ENCODE data around the gene MFN2. TPM values are rescaled to one million over a fixed set of nuclear protein-coding genes. Genes with fewer than 3 reads are reported as not detected.

MFN2 gene
- 55.6 and 60.4 TPM in 2 replicates for total RNA-seq

DNA sequence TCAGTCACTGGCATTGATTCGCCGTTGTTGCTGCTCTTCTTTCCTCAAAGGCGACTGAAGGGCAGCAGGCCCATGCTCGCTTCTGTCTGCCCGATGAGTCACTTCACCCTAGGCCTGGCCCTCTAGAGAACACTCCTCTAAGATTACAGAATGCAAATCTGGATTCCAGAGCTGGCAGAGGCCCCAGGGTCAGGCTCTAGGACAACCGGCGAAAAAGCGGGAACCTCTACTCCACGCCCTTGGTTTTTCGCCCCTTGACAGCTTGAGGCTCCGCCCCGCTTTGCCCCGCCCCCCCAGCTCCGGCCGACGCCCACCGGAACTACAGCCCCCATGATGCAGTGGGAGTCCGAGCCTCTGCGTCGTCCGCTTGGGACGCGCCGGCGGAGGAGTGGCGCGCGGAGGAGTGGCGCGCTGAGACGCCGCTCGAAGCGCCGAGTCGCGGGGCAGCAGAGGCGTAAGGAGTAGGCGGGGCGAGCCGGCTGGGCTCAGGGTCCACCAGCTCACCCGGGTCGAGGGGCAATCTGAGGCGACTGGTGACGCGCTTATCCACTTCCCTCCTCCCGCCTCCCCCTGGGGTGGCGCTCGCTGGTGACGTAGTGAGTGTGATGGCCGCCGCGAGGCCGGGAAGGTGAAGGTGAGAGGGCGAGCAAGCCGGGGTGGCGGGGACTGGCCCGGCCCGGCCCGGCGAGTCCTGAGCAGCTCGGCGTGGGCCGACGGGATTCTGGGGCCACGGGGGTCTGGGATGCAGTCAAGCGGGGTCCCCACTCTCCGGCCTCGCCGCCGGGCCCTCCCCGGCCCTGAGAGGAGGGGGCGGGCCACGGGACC, at the start of gene MFN2:
Gene MFN2, plus strand, starts transcription at position 594 of the 825 bp plus-strand sequence. CDS start 8,725 bp downstream, outside the sequence.

DNA sequence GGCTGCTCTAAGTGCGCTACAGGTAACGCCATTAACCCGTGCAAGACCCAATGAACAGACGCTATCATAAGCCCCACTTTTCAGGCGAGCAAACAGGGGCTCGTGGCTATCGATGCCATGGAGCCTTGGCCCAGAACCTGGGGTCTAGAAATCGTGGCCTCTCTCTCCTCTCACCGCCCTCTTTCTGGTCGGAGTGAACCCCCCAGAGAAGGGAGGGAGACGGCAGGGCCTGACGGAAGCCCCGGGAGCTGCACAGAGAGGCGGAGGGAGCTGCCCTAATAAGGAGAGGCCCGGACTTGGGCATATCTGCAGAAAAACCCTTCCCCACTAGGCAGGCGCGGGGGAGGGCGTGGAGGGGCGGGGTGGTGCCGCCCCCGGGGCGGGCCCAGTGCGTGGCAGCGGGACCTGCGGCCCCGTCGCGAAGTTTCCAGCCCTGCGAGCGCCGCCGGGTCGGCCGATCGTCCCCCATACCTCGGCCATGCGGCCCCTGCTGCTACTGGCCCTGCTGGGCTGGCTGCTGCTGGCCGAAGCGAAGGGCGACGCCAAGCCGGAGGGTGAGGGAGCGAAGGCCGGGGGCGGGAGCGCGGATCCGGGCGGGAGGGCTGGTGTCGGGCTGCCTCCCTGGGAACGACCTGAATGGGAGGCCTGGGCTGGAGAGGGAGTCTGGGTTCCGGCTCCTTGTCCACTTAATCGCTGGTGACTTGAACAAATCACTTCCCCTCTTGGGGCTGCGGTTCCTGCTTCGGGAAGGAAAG, 45.8 kb upstream of the MFN2 start, which contains the start of gene PLOD1:
Gene PLOD1, plus strand, starts transcription at position 416 of the 755 bp plus-strand sequence. Its CDS starts 63 bp downstream, at position 479.

Other genes starting within 250 kb of the MFN2 start
- gene AGTRAP, start 244.3 kb upstream of the MFN2 start, total RNA-seq = 93.1 and 104 TPM in 2 replicates
- gene C1orf167, start 218.3 kb upstream of the MFN2 start, total RNA-seq = not detected in 2 replicates
- 13.3 and 17.6 TPM in 2 replicates for gene MTHFR, start 174.5 kb upstream of the MFN2 start, total RNA-seq
- 12.9 and 15.9 TPM in 2 replicates for gene CLCN6, start 174.3 kb upstream of the MFN2 start, total RNA-seq
- not detected in 2 replicates for gene NPPA, start 132.7 kb upstream of the MFN2 start, total RNA-seq
- not detected in 2 replicates for gene NPPB, start 121.5 kb upstream of the MFN2 start, total RNA-seq
- gene KIAA2013, start 54.0 kb upstream of the MFN2 start, total RNA-seq = 99.2 and 104 TPM in 2 replicates
- gene PLOD1, start 45.7 kb upstream of the MFN2 start, total RNA-seq = 438 and 482 TPM in 2 replicates
- 54.1 and 62.0 TPM in 2 replicates for gene MIIP, start 39.1 kb downstream of the MFN2 start, total RNA-seq
- 3.0 and 4.0 TPM in 2 replicates for gene TNFRSF8, start 82.9 kb downstream of the MFN2 start, total RNA-seq
- gene TNFRSF1B, start 186.5 kb downstream of the MFN2 start, total RNA-seq = 15.6 and 30.0 TPM in 2 replicates
- gene VPS13D, start 249.6 kb downstream of the MFN2 start, total RNA-seq = 18.7 and 27.8 TPM in 2 replicates